ENCODE results near the gene N4BP2. TPM values are rescaled to one million over a fixed set of nuclear protein-coding genes. Genes with fewer than 3 reads are reported as not detected.

The N4BP2 gene
- total RNA-seq, 1 experiment from 2014 or later: 14.9 TPM

DNA sequence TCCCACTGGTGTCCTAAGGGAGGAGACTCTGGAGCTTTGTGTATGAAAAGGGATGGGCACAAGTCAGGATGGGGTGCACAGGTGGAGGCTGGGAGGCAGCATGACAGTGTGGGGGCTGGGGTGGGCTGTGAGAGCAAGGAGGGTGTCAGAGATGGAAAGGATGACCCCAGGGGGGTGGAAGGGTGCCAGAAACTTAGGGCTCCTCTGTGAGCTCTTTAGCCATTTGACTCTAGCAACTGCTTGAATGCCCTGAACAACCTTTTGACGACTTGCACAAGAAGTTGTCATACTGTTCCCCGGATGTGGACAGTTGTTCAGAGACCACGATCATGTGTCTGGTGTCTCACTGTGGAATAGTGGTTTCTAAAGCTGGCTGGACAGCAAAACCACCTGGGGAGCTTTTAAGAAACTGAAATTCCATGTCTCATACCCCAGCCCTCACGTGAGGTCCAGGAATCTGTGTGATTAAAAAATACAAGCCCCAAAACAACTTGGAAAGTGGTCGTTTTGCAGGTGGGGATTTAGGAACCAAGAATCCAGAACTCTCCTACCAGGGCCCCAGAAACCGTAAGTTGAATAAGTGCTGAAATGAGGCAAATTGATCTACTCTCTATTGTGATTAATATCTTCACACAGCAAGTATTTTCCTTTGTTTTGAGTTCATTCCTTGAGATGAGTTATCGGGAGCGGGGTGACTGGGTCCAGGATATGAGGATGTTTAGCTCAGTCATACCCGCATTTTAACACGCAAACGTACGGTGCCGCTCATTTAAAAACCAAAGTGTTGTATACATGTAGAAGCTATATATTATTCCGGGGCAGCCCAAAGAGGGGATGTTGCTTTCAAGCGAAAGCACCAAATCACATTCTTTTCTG lies 143.6 kb downstream of the N4BP2 start:
- in situ Hi-C loops (cut with HindIII; ENCODE audit: low sequenced_read_pairs): no loop called here
- DNase-seq (ENCODE audit: low spot score): no peak

DNA sequence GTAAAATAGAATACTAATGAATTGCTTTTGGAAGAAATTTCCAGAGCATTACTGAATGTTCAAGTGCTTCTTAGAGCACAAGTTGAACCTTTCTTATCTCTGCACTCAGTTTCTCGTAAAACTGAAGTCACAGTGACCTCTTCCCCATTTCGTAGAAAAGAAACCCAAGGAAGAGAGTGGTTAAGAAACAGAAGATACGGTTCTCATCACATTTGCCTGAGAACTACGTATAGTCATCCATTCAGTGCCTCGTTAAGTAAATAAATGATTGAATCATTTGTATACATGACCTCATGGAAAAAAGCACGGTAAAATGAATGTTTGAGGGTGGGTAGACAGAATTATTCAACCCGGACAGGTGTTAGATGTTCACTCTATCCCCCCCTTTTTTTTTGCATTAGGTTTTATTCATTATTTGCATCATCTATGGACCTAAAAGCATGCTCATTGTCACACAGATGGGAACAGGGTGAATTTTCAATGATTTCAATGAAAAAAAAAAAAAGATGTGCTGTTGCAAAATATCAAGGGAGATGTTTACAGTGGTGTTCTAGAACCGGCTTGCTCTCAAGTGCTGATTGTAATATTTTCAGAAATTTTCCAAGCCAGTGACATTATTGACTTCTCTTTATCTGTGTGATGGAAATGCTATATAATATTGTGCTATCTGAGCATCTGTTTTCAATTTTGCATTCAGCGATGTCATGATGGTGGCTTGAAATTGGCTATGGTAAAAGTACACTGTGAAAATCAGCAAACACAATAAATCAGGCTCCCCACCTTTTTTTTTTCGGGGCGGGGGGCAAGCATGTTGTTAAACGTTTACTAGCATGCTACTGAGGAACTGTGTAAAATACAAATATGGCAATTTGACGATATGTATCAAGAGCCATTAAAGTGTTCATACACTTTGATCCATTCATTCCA lies 144.5 kb downstream of the N4BP2 start:
- no peak for DNase-seq (ENCODE audit: low spot score)
- in situ Hi-C loops (cut with HindIII; ENCODE audit: low sequenced_read_pairs): no loop called here

DNA sequence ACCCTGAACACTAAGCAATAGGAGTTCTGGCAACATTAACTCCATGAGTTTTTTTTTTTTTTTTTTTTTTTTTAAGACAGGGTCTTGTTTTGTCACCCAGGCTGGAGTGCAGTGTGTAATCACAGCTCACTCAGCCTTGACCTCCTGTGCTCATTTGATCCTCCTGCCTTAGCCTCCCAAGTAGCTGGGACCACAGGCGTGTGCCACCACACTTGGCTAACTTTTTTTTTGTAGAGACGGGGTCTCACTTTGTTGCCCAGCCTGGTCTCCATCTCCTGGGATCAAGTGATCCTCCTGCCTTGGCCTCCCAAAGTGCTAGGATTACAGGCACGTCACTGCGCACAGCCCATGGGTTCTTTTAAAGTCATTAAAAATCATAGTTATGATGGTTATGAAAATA lies 145.2 kb downstream of the N4BP2 start:
- no peak for DNase-seq (ENCODE audit: low spot score)
- in situ Hi-C loops (cut with HindIII; ENCODE audit: low sequenced_read_pairs): no loop called here

DNA sequence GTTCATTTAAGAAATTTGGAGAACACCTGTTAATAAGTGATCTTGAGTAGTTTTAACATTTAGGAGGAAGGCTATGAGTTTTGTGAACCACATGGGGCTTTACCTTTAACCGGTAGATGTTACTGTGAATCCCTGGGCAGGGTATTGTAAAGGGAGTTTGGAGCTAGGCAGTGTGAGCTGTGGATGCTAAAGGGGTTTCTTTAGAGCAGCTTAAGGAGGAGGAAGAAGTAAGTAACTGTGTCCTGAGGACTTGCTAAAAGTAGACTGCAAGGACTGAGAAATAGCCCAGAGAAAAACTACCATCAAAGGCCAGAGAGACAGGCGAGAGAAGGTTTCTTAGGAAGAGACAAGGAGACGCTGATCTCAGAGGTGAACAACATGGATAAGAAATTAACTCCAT lies 145.8 kb downstream of the N4BP2 start:
- no peak for DNase-seq (ENCODE audit: low spot score)
- in situ Hi-C loops (cut with HindIII; ENCODE audit: low sequenced_read_pairs): no loop called here

DNA sequence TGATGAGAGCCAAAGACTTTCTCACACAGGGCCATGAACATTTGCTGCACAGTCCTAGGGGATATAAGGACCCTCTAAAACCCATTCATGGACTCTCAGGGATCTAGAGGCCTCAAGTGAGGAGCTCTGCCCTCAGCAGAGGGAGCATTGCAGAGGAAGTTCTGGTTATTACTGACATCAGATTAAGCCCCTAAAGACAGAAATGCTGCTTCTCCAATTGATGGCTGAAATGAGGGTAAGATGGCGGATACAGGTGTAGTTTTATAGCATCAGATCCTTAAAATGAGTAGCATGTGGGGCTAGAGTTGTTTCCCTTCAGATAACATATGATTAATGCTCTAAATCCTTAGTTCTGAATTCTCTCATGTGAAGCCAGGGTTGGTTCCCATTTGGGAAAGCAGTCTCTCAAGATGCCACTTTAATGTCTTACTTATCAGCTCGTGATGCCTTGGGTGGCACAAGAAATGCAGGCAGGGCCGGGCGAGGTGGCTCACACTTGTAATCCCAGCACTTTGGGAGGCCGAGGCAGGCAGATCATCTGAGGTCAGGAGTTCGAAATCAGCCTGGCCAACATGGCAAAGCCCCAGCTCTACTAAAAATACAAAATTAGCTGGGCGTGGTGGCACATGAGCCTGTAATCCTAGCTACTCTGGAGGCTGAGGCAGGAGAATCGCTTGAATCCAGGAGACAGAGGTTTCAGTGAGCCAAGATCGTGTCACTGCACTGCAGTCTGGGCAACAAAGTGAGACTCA lies 148.0 kb downstream of the N4BP2 start:
- in situ Hi-C loops (cut with HindIII; ENCODE audit: low sequenced_read_pairs): no loop called here
- no peak for DNase-seq (ENCODE audit: low spot score)

DNA sequence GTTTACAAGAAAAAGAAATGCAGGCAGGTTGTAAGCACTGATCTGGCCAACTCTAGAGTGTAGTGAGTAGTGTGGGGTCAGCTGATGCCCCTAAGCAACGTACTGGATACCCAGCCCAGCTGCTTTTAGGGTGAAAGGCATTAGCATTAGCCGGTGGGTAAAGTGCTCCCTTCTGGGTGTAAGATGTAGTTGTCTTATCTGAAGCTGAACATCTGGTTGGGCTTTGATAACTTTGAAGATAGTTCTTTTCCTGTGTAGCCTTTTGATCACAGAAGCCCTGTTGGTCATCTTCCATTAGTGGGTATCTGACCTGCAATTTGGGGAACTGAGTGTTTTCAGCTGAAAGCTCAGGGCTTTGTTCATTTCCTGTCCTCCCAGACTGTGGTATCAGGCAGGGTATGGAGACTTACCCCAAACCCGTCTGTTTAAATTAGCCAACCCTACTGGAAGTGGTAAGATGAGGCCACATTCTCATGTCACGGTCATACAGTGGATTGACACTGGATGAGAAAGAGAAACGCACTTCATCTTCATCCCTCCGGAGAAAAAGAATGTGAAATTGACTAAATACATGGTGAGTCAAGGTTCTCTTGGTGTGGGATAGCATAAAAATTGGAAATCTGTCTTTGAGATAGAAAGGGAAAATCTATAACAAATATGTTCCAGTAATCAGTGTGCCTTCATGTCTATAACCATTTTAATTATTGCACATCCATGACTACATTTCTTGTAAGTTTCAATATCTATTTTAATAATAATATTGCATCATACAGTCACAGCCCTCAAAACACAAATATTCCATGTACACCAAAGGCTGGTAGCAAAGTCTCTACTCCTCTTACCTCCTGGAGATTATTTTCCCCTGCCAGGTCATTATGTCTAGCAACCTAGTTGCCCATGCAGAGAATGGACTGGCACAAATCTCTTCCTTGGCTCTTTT lies 148.9 kb downstream of the N4BP2 start:
- in situ Hi-C loops (cut with HindIII; ENCODE audit: low sequenced_read_pairs): no loop called here
- no peak for DNase-seq (ENCODE audit: low spot score)

DNA sequence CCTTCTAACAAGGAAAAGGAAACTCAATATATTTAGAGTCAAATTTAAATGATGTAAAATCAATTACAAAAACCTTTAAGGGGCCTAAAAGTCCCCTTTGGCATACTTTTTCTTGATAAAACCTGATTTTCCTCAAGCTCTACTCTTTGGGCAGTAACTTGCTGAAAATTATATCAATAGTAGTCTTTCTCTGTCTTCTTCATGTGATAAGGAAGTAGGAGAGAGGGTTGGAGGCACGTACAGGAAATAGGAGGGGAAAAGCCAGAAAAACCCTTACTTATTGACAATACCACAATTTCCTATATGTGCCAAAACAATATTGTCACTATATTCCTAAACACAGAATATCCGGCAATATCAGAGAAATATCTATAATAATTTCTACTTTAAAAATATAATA lies 149.8 kb downstream of the N4BP2 start:
- in situ Hi-C loops (cut with HindIII; ENCODE audit: low sequenced_read_pairs): no loop called here
- DNase-seq (ENCODE audit: low spot score): no peak

Other genes starting within 250 kb of the N4BP2 start
- 40.6 and 55.9 TPM in 2 replicates for gene PDS5A, start 78.9 kb upstream of the N4BP2 start, total RNA-seq (2014; rRNA removed; shearing (Covaris generic))
- gene RHOH, start 140.2 kb downstream of the N4BP2 start, total RNA-seq (2014; rRNA removed; shearing (Covaris generic)): 36.6 and 48.6 TPM in 2 replicates

Measured in G401 (cell line).